Hepatocyte (in vitro differentiated cells): ENCODE data around the gene KRTAP19-8. TPM values are rescaled to one million over a fixed set of nuclear protein-coding genes. Genes with fewer than 3 reads are reported as not detected.

Experiments used
- DNase-seq: peaks from one replicate; pipeline ENCODE4 v3.0.0-alpha.2; 2016; ENCODE audit warnings: low spot score
- H2AFZ ChIP-seq: fragments of 200-600 bp; sonication (generic); 2 replicates; pipeline ENCODE4 v1.6.0; 2016; ENCODE audit warnings: antibody characterized with exemption, mild to moderate bottlenecking
- H3K27ac ChIP-seq: fragments of 200-600 bp; sonication (generic); 2 replicates; pipeline ENCODE4 v1.5.1; 2016; ENCODE audit warnings: mild to moderate bottlenecking
- H3K27me3 ChIP-seq: fragments of 200-600 bp; sonication (generic); 2 replicates; pipeline ENCODE4 v1.6.1; 2016
- H3K36me3 ChIP-seq: fragments of 200-600 bp; sonication (generic); replicated peaks from 2 replicates; pipeline ENCODE4 v1.5.1; 2016; ENCODE audit warnings: low read depth; ENCODE audit not compliant: insufficient read depth
- H3K4me1 ChIP-seq: fragments of 200-600 bp; sonication (generic); 2 replicates; pipeline ENCODE4 v1.5.1; 2016; ENCODE audit warnings: mild to moderate bottlenecking, moderate library complexity; ENCODE audit not compliant: insufficient read depth
- H3K4me2 ChIP-seq: fragments of 200-600 bp; sonication (generic); 2 replicates; pipeline ENCODE4 v1.6.0; 2016
- H3K4me3 ChIP-seq: fragments of 200-600 bp; sonication (generic); 2 replicates; pipeline ENCODE4 v1.5.1; 2016; ENCODE audit warnings: mild to moderate bottlenecking
- H3K79me2 ChIP-seq: fragments of 200-600 bp; sonication (generic); 2 replicates; pipeline ENCODE4 v1.6.0; 2017; ENCODE audit warnings: mild to moderate bottlenecking
- H3K9me2 ChIP-seq: fragments of 200-600 bp; sonication (generic); replicated peaks from 2 replicates; pipeline ENCODE4 v1.6.0; 2017; ENCODE audit warnings: mild to moderate bottlenecking; ENCODE audit not compliant: insufficient read depth
- H3K9me3 ChIP-seq: fragments of 200-600 bp; sonication (generic); 2 replicates; pipeline ENCODE4 v1.5.1; 2016; ENCODE audit warnings: low read depth, mild to moderate bottlenecking
- H4K20me1 ChIP-seq: fragments of 200-600 bp; sonication (generic); 2 replicates; pipeline ENCODE4 v1.6.0; 2016; ENCODE audit warnings: mild to moderate bottlenecking; ENCODE audit not compliant: insufficient read depth, poor library complexity, severe bottlenecking
- CTCF ChIP-seq: fragments of 200-600 bp; sonication (generic); IDR thresholded peaks from 2 replicates; pipeline ENCODE4 v1.5.1; 2016; ENCODE audit warnings: antibody characterized with exemption, mild to moderate bottlenecking; ENCODE audit not compliant: poor library complexity
- EZH2 ChIP-seq: fragments of 200-600 bp; sonication (generic); IDR thresholded peaks from 2 replicates; pipeline ENCODE4 v1.6.1; 2016; ENCODE audit warnings: antibody characterized with exemption, mild to moderate bottlenecking, borderline replicate concordance
- EZH2phosphoT487 ChIP-seq: fragments of 200-600 bp; sonication (generic); IDR thresholded peaks from one replicate; pipeline ENCODE4 v1.6.1; 2018; ENCODE audit warnings: antibody characterized with exemption, mild to moderate bottlenecking, low read depth, moderate library complexity; ENCODE audit not compliant: unreplicated experiment, severe bottlenecking
- WGBS: methylation state at CpG from one replicate; pipeline ENCODE4 v1.1.6; 2016; ENCODE audit warnings: low lambda C conversion rate; ENCODE audit errors: missing lambda C conversion rate; 5-methylcytosine and 5-hydroxymethylcytosine counted together
- polyA plus RNA-seq: library from polyadenylated mRNA; unstranded; fragments of >200 nt; fragmentation: Nextera tagmentation; extraction: Ambion mirVana; gene quantifications from 2 replicates; pipeline ENCODE4 v1.2.1, GENCODE V29; 2016
- total RNA-seq: library from RNA; depleted of rRNA; stranded (reverse); fragments of >200 nt; gene quantifications from 2 replicates; pipeline ENCODE4 v1.2.3, GENCODE V29; 2014

KRTAP19-8 gene
- total and polyA plus RNA-seq, 2 experiments from 2014 or later: not detected

GRCh38 chr21:31012133-31013089 lies 25.9 kb downstream of the KRTAP19-8 start:
- no peaks in the 10 kb centered on the region for H3K79me2 ChIP-seq
- no peak for DNase-seq
- H3K4me1 ChIP-seq: no peaks in the 10 kb centered on the region
- H3K27me3 ChIP-seq: no peaks in the 10 kb centered on the region
- 82% methylated on average over 4 of the region's 4 CpGs for WGBS
- TF ChIP-seq CTCF (no peak), EZH2 (no peak), EZH2phosphoT487 (no peak)
- H2AFZ ChIP-seq: no peak overlapping the region
- H3K4me2 ChIP-seq: no peak overlapping the region
- H3K4me3 ChIP-seq: no peak overlapping the region
- no peaks in the 10 kb centered on the region for H3K9me2 ChIP-seq
- no peaks in the 10 kb centered on the region for H3K9me3 ChIP-seq
- no peaks in the 10 kb centered on the region for H3K36me3 ChIP-seq
- H4K20me1 ChIP-seq: no peaks in the 10 kb centered on the region
- H3K27ac ChIP-seq: no peak overlapping the region

GRCh38 chr21:31011412-31011811 lies 26.9 kb downstream of the KRTAP19-8 start:
- Histone ChIP-seq H3K79me2 (no peaks in the 10 kb centered on the region), H3K36me3 (no peaks in the 10 kb centered on the region), H3K4me2 (no peak overlapping the region), H4K20me1 (no peaks in the 10 kb centered on the region), H2AFZ (no peak overlapping the region), H3K4me3 (no peak overlapping the region), H3K9me3 (no peaks in the 10 kb centered on the region), H3K4me1 (no peaks in the 10 kb centered on the region), H3K27me3 (no peaks in the 10 kb centered on the region), H3K27ac (no peak overlapping the region), H3K9me2 (no peaks in the 10 kb centered on the region)
- no peak for DNase-seq
- 83% methylated on average over 1 of the region's 1 CpG for WGBS
- TF ChIP-seq EZH2phosphoT487 (no peak), EZH2 (no peak), CTCF (no peak)

- H2AFZ ChIP-seq: no peak overlapping the region
- no peaks in the 10 kb centered on the region for H3K9me2 ChIP-seq
- H3K4me3 ChIP-seq: no peak overlapping the region
- H3K4me1 ChIP-seq: no peaks in the 10 kb centered on the region
- H3K4me2 ChIP-seq: no peak overlapping the region
- no peaks in the 10 kb centered on the region for H4K20me1 ChIP-seq
- H3K27ac ChIP-seq: no peak overlapping the region
- H3K27me3 ChIP-seq: no peaks in the 10 kb centered on the region
- no peaks in the 10 kb centered on the region for H3K9me3 ChIP-seq
- no peak for DNase-seq
- WGBS: 95% methylated on average over 1 of the region's 1 CpG
- TF ChIP-seq CTCF (no peak), EZH2phosphoT487 (no peak), EZH2 (no peak)
- no peaks in the 10 kb centered on the region for H3K79me2 ChIP-seq
- H3K36me3 ChIP-seq: no peaks in the 10 kb centered on the region
Measured at GRCh38 chr21:31008355-31008754, 29.9 kb downstream of the KRTAP19-8 start.
